NCI-H2196 (cell line): ENCODE measurements around the gene BGN.

Source experiments
- DNase-seq: peaks from one replicate; lab custom pipeline; 2025; ENCODE audit not compliant: unreplicated experiment; lab: John Stamatoyannopoulos, UW

The BGN gene

GRCh38 chrX:153481043-153481442 is 13.7 kb upstream of the BGN start:
- DNase-seq = no peak

- DNase-seq = no peak
Observed at GRCh38 chrX:153482376-153483015, 12.3 kb upstream of the BGN start.

- no peak for DNase-seq
Observed at GRCh38 chrX:153485396-153486080, 9.2 kb upstream of the BGN start.

- no peak for DNase-seq
Observed at GRCh38 chrX:153486171-153486570, 8.6 kb upstream of the BGN start.

GRCh38 chrX:153487590-153488071 is 7.1 kb upstream of the BGN start:
- no peak for DNase-seq

GRCh38 chrX:153488231-153488914 is 6.4 kb upstream of the BGN start:
- no peak for DNase-seq

- no peak for DNase-seq
Observed at GRCh38 chrX:153490217-153490930, 4.4 kb upstream of the BGN start.

- no peak for DNase-seq
Observed at GRCh38 chrX:153491351-153491914, 3.3 kb upstream of the BGN start.

- no peak for DNase-seq
Observed at GRCh38 chrX:153491918-153492317, 2.9 kb upstream of the BGN start.

GRCh38 chrX:153492543-153492942 is 2.2 kb upstream of the BGN start:
- DNase-seq = no peak

- DNase-seq = no peak
Observed at GRCh38 chrX:153493085-153493484, 1.7 kb upstream of the BGN start.

- DNase-seq = no peak
Observed at GRCh38 chrX:153494061-153494460, 719 bp upstream of the BGN start.

- DNase-seq = no peak
Observed at GRCh38 chrX:153495362-153495751, 577 bp downstream of the BGN start.

GRCh38 chrX:153495903-153496589 is 1.3 kb downstream of the BGN start:
- DNase-seq = no peak

GRCh38 chrX:153496590-153496959 is 1.8 kb downstream of the BGN start:
- DNase-seq = no peak

GRCh38 chrX:153498453-153498852 is 3.7 kb downstream of the BGN start:
- no peak for DNase-seq

GRCh38 chrX:153499341-153499740 is 4.6 kb downstream of the BGN start:
- DNase-seq = no peak

GRCh38 chrX:153499876-153500275 is 5.1 kb downstream of the BGN start:
- no peak for DNase-seq

GRCh38 chrX:153500676-153501280 is 6.0 kb downstream of the BGN start:
- no peak for DNase-seq

- DNase-seq = no peak
Observed at GRCh38 chrX:153501530-153501929, 6.8 kb downstream of the BGN start.
